ENCODE results near the gene BBS12.

BBS12 gene

GRCh38 chr4:122793811-122794210, 61.3 kb downstream of the BBS12 start:
- TF ChIP-seq, protein P1, sequence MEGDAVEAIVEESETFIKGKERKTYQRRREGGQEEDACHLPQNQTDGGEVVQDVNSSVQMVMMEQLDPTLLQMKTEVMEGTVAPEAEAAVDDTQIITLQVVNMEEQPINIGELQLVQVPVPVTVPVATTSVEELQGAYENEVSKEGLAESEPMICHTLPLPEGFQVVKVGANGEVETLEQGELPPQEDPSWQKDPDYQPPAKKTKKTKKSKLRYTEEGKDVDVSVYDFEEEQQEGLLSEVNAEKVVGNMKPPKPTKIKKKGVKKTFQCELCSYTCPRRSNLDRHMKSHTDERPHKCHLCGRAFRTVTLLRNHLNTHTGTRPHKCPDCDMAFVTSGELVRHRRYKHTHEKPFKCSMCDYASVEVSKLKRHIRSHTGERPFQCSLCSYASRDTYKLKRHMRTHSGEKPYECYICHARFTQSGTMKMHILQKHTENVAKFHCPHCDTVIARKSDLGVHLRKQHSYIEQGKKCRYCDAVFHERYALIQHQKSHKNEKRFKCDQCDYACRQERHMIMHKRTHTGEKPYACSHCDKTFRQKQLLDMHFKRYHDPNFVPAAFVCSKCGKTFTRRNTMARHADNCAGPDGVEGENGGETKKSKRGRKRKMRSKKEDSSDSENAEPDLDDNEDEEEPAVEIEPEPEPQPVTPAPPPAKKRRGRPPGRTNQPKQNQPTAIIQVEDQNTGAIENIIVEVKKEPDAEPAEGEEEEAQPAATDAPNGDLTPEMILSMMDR (IDR thresholded peaks at IDR 0.05) = no peak

All from LNCAP (cell line).